ENCODE data around the gene MDC1.

The MDC1 gene

GRCh38 chr6:30748851-30749540, 31.9 kb upstream of the MDC1 start:
- no peak overlapping the region for H3K4me3 ChIP-seq (ENCODE audit: low read length)
- DNase-seq (ENCODE audit: low read depth, low spot score): no peak

DNA sequence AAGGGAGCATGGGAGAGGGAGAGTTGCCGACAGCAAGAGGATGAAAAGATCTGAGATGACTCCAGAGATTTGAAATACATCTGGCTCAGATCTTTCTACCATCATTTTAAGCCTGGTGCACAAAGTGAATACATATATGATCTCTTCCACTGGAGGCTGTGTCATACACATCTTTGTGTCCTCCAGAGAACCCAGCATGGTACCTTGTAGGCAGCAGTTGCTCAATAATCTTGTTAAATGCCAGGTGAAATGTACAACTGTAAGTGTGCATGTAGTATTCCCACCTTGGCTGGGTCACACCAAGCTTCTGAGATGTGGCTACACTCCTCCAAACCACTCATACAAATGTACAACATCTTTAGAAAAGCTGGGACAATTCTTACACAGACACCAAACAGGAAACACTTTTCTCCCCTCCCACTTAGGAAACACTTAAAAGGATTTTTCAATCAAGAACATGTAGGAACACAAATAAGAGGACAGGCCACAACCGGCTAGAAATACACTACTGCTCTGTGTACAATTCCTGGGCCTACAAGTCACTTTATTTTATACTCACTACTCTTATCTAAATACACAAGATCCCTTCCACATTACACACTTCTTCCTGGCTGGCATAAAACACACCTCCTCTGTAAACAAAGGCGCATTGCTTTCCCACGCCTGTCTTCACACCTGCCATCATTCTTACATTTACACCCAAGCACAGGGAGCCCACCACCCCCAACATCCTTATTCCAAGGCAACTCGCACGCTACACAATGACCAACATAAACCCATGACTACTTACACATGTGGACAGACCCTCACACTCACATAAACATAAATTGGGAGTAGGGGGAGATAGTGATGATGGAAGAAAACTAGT, 31.1 kb upstream of the MDC1 start:
- no peak overlapping the region for H3K4me3 ChIP-seq (ENCODE audit: low read length)
- no peak for DNase-seq (ENCODE audit: low read depth, low spot score)

GRCh38 chr6:30747300-30747687, 30.2 kb upstream of the MDC1 start:
- no peak overlapping the region for H3K4me3 ChIP-seq (ENCODE audit: low read length)
- DNase-seq (ENCODE audit: low read depth, low spot score): no peak

- DNase-seq (ENCODE audit: low read depth, low spot score): peak; percentile 89
- H3K4me3 ChIP-seq (ENCODE audit: low read length): peak within 1 kb of the TSS; percentile 67
These were observed 27.1 kb upstream of the MDC1 start, which contains the start of gene IER3 for GRCh38 chr6:30744054-30744805. IER3 (minus strand) TSS chr6:30744547; CDS start chr6:30744518, 29 bp downstream.

DNA sequence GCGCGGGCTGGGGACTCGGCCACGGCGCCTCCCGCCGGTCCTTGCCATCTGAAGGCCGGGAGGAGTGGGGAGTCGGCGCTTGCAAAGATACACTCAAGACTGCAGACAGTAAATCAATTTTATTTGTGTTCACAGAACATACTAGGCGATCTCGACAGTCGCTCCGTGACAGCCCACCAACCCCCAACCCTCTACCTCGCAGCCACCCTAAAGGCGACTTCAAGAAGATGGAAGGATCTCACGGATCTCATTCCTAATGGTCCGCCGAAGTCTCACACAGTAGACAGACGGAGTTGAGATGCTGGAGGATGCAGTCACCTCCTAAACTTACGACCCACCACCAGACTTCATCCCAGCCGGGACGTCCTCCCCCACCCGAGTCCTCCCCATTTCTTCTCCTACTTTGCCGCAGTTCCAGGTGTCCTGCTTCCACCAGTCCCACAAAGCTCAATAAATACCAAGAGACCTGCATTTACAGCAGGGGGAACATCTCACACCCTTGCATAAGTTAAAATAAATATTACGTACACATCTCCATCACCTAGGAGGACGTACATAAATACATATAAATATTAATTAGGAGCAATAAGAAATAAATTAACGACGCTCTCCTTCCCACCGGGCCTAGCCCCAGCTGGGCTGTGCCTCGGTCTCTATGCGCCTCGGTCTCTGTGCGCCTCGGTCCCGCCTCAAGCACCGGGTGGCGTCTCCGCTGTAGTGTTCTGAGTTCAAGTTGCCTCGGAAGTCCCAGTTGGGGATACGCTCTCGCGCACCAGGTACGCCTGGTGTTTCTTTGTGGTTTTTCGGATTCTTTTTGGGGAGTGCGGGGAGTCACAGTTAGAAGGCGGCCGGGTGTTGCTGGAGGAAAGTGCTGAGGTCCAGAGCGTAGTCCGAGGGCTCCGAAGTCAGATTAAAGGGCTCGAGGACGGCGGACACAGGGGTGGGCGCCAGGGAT, 26.3 kb upstream of the MDC1 start:
- no peak for DNase-seq (ENCODE audit: low read depth, low spot score)
- H3K4me3 ChIP-seq (ENCODE audit: low read length): peak overlapping the region; percentile 67

GRCh38 chr6:30742316-30743098, 25.4 kb upstream of the MDC1 start, which contains the start of gene FLOT1:
FLOT1 (minus strand) TSS chr6:30742687; CDS start chr6:30742189, 498 bp downstream.
- DNase-seq (ENCODE audit: low read depth, low spot score): no peak
- H3K4me3 ChIP-seq (ENCODE audit: low read length): peak within 1 kb of the TSS; percentile 67

- no peak for DNase-seq (ENCODE audit: low read depth, low spot score)
- peak overlapping the region; percentile 67 for H3K4me3 ChIP-seq (ENCODE audit: low read length)
These were observed 24.8 kb upstream of the MDC1 start for GRCh38 chr6:30741789-30742315.

GRCh38 chr6:30741063-30741779, 24.1 kb upstream of the MDC1 start:
- H3K4me3 ChIP-seq (ENCODE audit: low read length): peak overlapping the region; percentile 67
- DNase-seq (ENCODE audit: low read depth, low spot score): no peak

DNA sequence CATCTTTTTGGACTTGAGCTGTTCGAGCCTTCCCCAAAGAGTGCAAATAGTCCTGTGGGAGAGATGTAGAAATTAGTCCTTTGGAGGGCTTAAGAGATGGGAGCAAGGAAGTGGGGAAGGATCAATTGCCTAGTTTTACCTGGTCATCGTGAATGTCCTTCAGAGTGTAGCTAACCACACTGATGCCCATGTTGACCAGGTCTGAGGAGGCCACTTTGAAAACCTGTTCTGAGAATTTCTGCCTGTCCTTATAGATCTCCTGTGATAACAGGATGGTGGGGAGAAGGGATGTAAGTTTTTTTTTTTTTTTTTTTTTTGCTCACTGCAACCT, 23.4 kb upstream of the MDC1 start:
- DNase-seq (ENCODE audit: low read depth, low spot score): no peak
- H3K4me3 ChIP-seq (ENCODE audit: low read length): no peak overlapping the region

- H3K4me3 ChIP-seq (ENCODE audit: low read length): no peak overlapping the region
These were observed 21.5 kb upstream of the MDC1 start for GRCh38 chr6:30738532-30738931.

DNA sequence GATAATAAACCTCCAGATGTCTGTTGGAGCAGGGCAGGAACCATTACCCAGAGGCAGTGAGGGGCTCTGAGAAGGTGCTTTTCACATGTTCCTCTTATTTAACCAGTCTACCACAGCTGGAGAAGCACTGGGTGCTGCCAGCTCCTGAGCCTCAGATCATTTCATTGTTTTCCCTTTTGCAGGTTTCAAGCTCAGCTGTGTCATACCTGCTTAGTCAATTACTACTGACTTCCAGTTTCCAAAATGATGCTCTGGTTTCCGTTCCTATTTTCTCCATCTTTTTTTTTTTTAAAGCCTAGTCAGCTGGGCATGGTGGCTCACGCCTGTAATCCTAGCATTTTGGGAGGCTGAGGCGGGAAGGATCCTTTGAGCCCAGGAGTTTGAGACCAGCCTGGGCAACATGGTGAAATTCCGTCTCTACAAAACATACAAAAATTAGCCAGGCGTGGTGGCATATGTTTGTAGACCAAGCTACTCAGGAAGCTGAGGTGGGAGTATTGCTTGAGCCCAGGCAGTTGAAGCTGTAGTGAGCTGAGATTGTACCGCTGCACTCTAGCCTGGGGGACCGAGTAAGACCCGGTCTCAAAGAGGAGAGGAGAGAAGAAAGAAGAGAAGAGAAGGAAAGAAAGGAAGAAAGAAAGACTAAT, 18.7 kb upstream of the MDC1 start:
- no peak overlapping the region for H3K4me3 ChIP-seq (ENCODE audit: low read length)
- DNase-seq (ENCODE audit: low read depth, low spot score): no peak

More at GRCh38 chr6:30738532-30738931, 21.5 kb upstream of the MDC1 start:
- no peak for DNase-seq (ENCODE audit: low read depth, low spot score)

DNA sequence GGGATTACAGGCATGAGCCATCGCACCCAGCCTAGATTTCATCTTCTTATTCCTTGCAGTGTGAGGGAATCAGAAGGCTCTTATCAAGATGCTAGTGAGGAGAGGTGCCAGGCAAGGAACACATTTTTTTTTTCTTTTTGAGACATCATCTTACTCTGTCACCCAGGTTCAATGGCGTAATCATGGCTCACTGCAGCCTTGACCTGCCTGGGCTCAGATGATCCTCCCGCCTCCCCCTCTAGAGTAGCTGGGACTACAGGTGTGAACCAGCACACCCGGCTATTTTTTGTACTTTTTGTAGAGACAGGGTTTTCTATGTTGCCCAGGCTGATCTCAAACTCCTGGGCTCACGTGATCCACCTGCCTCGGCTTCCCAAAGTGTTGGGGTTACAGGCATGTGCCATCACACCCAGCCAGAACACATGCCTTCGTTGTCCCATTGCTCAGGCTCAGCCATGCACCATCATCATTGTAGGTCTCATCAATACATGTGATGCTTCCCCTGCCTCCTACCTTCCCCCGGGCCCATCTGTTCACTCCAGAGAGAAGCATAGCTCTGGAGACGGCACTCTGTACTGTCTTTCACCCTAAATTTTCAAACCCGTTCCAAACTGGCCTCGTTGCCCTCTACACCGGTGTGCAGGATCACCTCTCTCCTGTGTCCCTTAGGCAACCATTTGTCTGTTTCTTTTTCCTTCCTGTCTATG, 15.3 kb upstream of the MDC1 start:
- DNase-seq (ENCODE audit: low read depth, low spot score): no peak
- H3K4me3 ChIP-seq (ENCODE audit: low read length): no peak overlapping the region

DNA sequence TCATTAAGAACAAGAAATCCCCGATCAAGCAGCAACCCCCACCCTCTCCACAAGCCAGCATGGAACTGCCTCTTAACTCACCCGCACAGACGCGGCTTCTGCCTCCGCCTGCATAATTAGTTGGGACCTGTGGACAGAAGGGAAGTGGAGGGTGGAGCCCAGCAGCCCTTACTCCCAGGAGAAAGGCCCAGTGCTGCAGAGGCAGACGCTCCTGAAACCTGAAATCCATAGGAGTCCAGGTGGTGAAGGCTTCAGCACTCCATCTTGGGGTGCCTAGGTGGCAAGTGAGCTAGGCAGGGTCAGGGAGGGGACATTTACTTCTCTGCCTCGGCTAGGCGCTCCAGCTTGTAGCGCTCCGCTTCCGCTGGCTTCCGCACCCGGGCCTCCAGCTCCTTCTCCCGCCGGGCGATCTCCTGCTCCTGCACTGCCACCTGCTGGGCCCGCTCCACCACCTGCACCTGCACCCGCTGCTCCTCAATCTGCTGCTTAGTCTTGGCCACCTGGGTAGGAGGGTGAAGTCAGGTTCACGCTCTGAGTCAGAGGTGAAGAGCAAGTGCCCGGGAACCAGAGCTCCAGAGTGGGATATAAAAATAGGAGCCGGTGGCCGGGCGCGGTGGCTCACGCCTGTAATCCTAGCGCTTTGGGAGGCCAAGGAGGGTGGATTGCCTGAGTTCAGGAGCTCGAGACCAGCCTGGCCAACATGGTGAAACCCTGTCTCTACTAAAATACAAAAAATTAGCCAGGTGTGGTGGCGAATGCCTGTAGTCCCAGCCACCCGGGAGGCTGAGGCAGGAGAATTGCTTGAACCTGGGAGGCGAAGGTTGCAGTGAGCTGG, 13.7 kb upstream of the MDC1 start:
- H3K4me3 ChIP-seq (ENCODE audit: low read length): peak overlapping the region; percentile 36
- peak; percentile 82 for DNase-seq (ENCODE audit: low read depth, low spot score)

GRCh38 chr6:30727920-30728553, 11.0 kb upstream of the MDC1 start:
- no peak for DNase-seq (ENCODE audit: low read depth, low spot score)

More at GRCh38 chr6:30727920-30728553, 11.0 kb upstream of the MDC1 start:
- H3K4me3 ChIP-seq (ENCODE audit: low read length): no peak overlapping the region

Measured in Jurkat, Clone E6-1 (cell line).